Measurements from ENCODE around the gene PHB1. TPM values are rescaled to one million over a fixed set of nuclear protein-coding genes. Genes with fewer than 3 reads are reported as not detected.

Gene PHB1
- total RNA-seq, 1 experiment from 2014 or later = 367 TPM

DNA sequence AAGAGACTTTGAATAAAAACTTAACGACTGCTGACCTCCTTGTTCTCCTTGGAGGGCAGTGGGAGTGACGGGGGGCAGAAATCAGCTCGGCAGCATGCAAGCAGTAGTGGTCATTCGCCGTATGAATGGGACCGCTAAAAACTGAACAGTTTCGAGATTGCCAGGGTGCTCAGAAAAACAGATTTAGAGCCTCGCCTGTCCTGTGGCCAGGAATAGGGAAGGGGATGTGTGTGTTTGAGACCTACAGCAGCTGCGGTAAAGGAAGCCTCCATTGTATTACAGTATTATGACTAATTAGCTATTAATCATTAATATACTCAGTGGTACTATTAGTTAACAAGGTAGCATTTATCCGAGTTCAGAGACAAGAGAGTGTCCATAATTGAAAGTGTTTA is 52.0 kb downstream of the PHB1 start:
- intact Hi-C loops (cut with micrococcal nuclease; ENCODE audit: unreplicated experiment) = no loop called here
- no peak for ATAC-seq
- peak overlapping the region; percentile 63 to 83 for H3K4me3 ChIP-seq (ENCODE audit: low read depth in 2 of 2, low read length in 2 of 2)
- H3K9me3 ChIP-seq (ENCODE audit: control insufficient read depth, insufficient read depth, low read depth, low read length) = no peaks in the 10 kb centered on the region
- peak overlapping the region; percentile 71 for H3K27ac ChIP-seq (ENCODE audit: low read length)
- ChIA-PET CTCF (interaction anchor here (0.7 kb wide), 1 partner anchor 9 kb away, joined by 3 read pairs; no protein-coding TSS in a partner anchor), POLR2A (interaction anchor here (0.6 to 0.7 kb wide), 4 partner anchors 46 to 427 kb away, joined by 3 to 4 read pairs (median 3); partner anchors contain the start of gene SNF8)
- H3K36me3 ChIP-seq (ENCODE audit: control insufficient read depth, insufficient read depth, low read length) = no peaks in the 10 kb centered on the region; the same call in 1 of the 2 replicates
- peaks cover 32% of the 10 kb centered on the region for H3K4me1 ChIP-seq (ENCODE audit: control insufficient read depth, insufficient read depth, low read length)
- BruUV-seq (replicated peaks) = no TSS peak
- in situ Hi-C loops (cut with HindIII; ENCODE audit: low pct_unique_long_range_greater_than_20kb, low sequenced_read_pairs) = no loop called here
- no peaks in the 10 kb centered on the region for H3K27me3 ChIP-seq (ENCODE audit: control insufficient read depth, insufficient read depth, low read length)
- TF ChIP-seq POLR2AphosphoS5 (IDR thresholded peaks at IDR 0.05; ENCODE audit: low read depth, low read length) = no peak
- TF ChIP-seq, protein P1, sequence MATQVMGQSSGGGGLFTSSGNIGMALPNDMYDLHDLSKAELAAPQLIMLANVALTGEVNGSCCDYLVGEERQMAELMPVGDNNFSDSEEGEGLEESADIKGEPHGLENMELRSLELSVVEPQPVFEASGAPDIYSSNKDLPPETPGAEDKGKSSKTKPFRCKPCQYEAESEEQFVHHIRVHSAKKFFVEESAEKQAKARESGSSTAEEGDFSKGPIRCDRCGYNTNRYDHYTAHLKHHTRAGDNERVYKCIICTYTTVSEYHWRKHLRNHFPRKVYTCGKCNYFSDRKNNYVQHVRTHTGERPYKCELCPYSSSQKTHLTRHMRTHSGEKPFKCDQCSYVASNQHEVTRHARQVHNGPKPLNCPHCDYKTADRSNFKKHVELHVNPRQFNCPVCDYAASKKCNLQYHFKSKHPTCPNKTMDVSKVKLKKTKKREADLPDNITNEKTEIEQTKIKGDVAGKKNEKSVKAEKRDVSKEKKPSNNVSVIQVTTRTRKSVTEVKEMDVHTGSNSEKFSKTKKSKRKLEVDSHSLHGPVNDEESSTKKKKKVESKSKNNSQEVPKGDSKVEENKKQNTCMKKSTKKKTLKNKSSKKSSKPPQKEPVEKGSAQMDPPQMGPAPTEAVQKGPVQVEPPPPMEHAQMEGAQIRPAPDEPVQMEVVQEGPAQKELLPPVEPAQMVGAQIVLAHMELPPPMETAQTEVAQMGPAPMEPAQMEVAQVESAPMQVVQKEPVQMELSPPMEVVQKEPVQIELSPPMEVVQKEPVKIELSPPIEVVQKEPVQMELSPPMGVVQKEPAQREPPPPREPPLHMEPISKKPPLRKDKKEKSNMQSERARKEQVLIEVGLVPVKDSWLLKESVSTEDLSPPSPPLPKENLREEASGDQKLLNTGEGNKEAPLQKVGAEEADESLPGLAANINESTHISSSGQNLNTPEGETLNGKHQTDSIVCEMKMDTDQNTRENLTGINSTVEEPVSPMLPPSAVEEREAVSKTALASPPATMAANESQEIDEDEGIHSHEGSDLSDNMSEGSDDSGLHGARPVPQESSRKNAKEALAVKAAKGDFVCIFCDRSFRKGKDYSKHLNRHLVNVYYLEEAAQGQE (IDR thresholded peaks at IDR 0.05; ENCODE audit: insufficient read depth in 1 of 2, low read depth in 2 of 2, low read length in 1 of 2) = no peak
- TF ChIP-seq, protein P2, sequence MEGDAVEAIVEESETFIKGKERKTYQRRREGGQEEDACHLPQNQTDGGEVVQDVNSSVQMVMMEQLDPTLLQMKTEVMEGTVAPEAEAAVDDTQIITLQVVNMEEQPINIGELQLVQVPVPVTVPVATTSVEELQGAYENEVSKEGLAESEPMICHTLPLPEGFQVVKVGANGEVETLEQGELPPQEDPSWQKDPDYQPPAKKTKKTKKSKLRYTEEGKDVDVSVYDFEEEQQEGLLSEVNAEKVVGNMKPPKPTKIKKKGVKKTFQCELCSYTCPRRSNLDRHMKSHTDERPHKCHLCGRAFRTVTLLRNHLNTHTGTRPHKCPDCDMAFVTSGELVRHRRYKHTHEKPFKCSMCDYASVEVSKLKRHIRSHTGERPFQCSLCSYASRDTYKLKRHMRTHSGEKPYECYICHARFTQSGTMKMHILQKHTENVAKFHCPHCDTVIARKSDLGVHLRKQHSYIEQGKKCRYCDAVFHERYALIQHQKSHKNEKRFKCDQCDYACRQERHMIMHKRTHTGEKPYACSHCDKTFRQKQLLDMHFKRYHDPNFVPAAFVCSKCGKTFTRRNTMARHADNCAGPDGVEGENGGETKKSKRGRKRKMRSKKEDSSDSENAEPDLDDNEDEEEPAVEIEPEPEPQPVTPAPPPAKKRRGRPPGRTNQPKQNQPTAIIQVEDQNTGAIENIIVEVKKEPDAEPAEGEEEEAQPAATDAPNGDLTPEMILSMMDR (IDR thresholded peaks at IDR 0.05) = no peak
- no peak for TF ChIP-seq SIN3A (IDR thresholded peaks at IDR 0.05; ENCODE audit: borderline replicate concordance, insufficient read depth, low read depth, low read length)
- TF ChIP-seq TCF7L2 (IDR thresholded peaks at IDR 0.05; ENCODE audit: low read depth, low read length) = no peak
- no peak for DNase-seq (ENCODE audit: low read depth, low spot score)

DNA sequence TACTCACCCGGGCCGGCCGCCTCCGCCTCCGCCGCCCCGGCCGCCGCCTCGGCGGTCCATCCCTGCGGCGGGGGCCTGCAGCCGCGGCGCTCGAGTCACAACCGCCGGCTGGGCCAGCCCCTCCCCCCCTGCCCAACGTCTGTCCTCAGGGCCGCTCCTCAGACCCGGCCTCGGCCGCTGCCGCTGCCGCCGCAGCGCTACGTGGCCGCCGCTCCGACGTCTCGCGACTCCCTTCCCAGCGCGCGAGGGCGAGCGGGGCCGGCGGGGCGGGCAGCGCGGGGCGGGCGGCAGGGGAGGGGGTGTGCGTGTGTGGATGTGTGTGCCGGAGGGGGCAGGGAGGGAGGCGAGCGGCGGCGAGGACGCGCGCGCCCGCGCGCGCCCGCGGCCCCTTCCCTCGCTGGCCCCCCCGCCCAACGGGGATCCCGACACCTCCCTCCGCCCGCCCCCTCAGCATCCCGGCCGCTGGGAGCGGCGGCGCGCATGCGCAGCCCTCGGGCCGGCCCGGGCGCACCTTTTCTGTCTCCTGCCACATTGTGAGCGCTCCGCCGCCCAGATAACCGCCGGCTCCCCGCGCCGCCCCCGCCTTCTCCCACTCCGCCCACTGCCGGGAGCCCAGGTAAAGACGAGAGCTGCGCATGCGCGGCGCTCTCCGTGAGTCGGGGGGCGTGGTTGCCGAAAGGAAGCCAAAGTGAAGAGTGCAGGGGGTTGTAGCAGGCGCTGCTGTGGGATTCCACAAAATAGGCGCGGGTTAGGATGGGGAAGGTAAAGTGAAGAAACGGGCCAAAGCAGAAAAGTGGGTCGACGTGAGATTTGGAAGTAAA is 52.6 kb downstream of the PHB1 start, which contains the start of gene ZNF652:
TSS of gene ZNF652 (minus strand) at position 349 of the 821 bp plus-strand sequence. CDS start 44,525 bp downstream, outside the sequence.
- H3K36me3 ChIP-seq (ENCODE audit: control insufficient read depth, insufficient read depth, low read length) = no peaks in the 10 kb centered on the region; the same call in 1 of the 2 replicates
- ChIA-PET POLR2A (interaction anchor here (0.6 to 0.7 kb wide), 5 partner anchors 40 to 426 kb away, joined by 3 to 14 read pairs (median 3); partner anchors contain the start of gene SNF8), CTCF (interaction anchor here (0.7 kb wide), 1 partner anchor 10 kb away, joined by 3 read pairs; no protein-coding TSS in a partner anchor)
- no peaks in the 10 kb centered on the region for H3K27me3 ChIP-seq (ENCODE audit: control insufficient read depth, insufficient read depth, low read length)
- H3K4me3 ChIP-seq (ENCODE audit: low read depth in 2 of 2, low read length in 2 of 2) = peak within 1 kb of the TSS; percentile 83 to 89
- no TSS peak for BruUV-seq (replicated peaks)
- in situ Hi-C loops (cut with HindIII; ENCODE audit: low pct_unique_long_range_greater_than_20kb, low sequenced_read_pairs) = no loop called here
- no peaks in the 10 kb centered on the region for H3K9me3 ChIP-seq (ENCODE audit: control insufficient read depth, insufficient read depth, low read depth, low read length)
- DNase-seq (ENCODE audit: low read depth, low spot score) = no peak
- intact Hi-C loops (cut with micrococcal nuclease; ENCODE audit: unreplicated experiment) = no loop called here
- peak within 1 kb of the TSS; percentile 75 for H3K27ac ChIP-seq (ENCODE audit: low read length)
- peaks cover 32% of the 10 kb centered on the region for H3K4me1 ChIP-seq (ENCODE audit: control insufficient read depth, insufficient read depth, low read length)
- ATAC-seq = peak; percentile 91
- TF ChIP-seq, protein P2 (IDR thresholded peaks at IDR 0.05) = no peak
- TF ChIP-seq POLR2AphosphoS5 (IDR thresholded peaks at IDR 0.05; ENCODE audit: low read depth, low read length) (no peak), SIN3A (IDR thresholded peaks at IDR 0.05; ENCODE audit: borderline replicate concordance, insufficient read depth, low read depth, low read length) (peak; percentile 61; the same call in 1 of the 2 replicates), TCF7L2 (IDR thresholded peaks at IDR 0.05; ENCODE audit: low read depth, low read length) (no peak)
- TF ChIP-seq, protein P1 (IDR thresholded peaks at IDR 0.05; ENCODE audit: insufficient read depth in 1 of 2, low read depth in 2 of 2, low read length in 1 of 2) = no peak
